Chondrocyte (in vitro differentiated cells): ENCODE measurements around the gene GRM4. TPM values are rescaled to one million over a fixed set of nuclear protein-coding genes. Genes with fewer than 3 reads are reported as not detected.

ENCODE experiments used
- DNase-seq: peaks from one replicate; pipeline ENCODE4 v3.0.0; 2021; ENCODE audit warnings: mixed read lengths, low spot score
- H3K27ac Mint-ChIP-seq: one replicate; pipeline ENCODE4 v1.8.0; 2021; ENCODE audit warnings: mild to moderate bottlenecking, moderate library complexity, mixed read lengths; ENCODE audit not compliant: unreplicated experiment
- H3K27me3 Mint-ChIP-seq: 2 replicates; pipeline ENCODE4 v1.8.0; 2021; ENCODE audit warnings: low read depth, mixed read lengths
- H3K36me3 Mint-ChIP-seq: 2 replicates; pipeline ENCODE4 v1.8.0; 2021; ENCODE audit warnings: low read depth, mixed read lengths
- H3K4me1 Mint-ChIP-seq: 2 replicates; pipeline ENCODE4 v1.8.0; 2021; ENCODE audit warnings: low read depth, mild to moderate bottlenecking, mixed read lengths
- H3K4me3 Mint-ChIP-seq: one replicate; pipeline ENCODE4 v1.8.0; 2021; ENCODE audit warnings: mild to moderate bottlenecking, moderate library complexity, mixed read lengths; ENCODE audit not compliant: unreplicated experiment
- H3K9me3 Mint-ChIP-seq: 2 replicates; pipeline ENCODE4 v1.8.0; 2021; ENCODE audit warnings: low read depth, mixed read lengths
- total RNA-seq: library from RNA; stranded (reverse); gene quantifications from 3 replicates; pipeline ENCODE4 v1.2.1, GENCODE V29; 2021
- TF ChIP-seq, protein P1 (sequence below): fragments of 200-600 bp; sonication (generic); IDR thresholded peaks from 2 replicates; pipeline ENCODE4 v1.5.0; 2021; ENCODE audit warnings: antibody characterized with exemption, mild to moderate bottlenecking, moderate library complexity

Gene GRM4
- total RNA-seq, 1 donor from 2014 or later: 0.27 TPM

DNA sequence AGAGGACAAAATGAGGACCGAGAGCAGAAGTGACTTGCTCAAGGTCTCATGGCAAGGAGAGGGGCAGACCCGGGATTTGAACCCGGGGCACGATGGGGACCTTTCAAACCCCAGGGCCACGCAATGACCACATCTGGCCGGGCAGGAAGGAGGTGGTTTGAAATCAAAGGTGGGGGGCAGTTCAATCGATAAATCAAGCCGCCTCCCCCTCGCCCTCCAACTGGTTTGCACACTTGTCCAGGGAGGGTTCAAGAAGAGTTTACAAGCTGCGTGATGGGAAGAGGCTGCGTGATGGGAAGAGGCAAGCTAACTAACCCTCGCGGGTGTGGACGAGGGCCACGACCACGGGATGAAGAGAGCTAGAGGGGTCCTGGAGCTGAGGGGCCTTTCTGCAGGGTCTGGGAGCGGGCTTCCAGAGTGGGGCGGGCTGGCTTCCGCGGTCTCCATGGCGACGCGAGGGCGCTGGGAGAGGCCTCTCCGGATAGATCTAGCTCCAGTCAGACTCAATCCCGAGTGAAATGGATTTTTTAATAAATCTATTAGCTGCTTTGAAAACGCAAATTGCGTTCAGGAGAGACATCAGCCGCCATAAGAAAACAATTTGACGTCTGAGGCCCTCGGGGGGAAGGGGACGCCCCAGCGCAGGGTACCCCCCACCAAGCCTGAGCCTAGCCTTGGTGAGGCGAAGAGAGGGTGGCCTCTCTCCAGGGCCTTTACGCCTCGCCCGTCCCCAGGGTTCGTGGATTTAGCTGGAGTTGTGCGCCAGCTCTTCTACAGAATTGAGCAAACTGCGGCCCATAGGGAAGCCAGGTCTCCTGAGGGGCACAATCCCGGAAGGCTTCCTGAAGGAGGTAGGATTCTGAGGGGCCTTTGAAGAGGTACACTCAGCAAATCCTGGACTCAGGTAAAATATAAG lies 143.9 kb downstream of the GRM4 start:
- Mint-ChIP-seq H3K4me3 (no peak overlapping the region), H3K27me3 (peaks cover 22% of the 10 kb centered on the region), H3K36me3 (peaks cover 5% of the 10 kb centered on the region), H3K9me3 (peaks cover 15% of the 10 kb centered on the region), H3K27ac (no peak overlapping the region), H3K4me1 (no peaks in the 10 kb centered on the region)
- TF ChIP-seq, protein P1, sequence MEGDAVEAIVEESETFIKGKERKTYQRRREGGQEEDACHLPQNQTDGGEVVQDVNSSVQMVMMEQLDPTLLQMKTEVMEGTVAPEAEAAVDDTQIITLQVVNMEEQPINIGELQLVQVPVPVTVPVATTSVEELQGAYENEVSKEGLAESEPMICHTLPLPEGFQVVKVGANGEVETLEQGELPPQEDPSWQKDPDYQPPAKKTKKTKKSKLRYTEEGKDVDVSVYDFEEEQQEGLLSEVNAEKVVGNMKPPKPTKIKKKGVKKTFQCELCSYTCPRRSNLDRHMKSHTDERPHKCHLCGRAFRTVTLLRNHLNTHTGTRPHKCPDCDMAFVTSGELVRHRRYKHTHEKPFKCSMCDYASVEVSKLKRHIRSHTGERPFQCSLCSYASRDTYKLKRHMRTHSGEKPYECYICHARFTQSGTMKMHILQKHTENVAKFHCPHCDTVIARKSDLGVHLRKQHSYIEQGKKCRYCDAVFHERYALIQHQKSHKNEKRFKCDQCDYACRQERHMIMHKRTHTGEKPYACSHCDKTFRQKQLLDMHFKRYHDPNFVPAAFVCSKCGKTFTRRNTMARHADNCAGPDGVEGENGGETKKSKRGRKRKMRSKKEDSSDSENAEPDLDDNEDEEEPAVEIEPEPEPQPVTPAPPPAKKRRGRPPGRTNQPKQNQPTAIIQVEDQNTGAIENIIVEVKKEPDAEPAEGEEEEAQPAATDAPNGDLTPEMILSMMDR: no peak
- DNase-seq: peak; percentile 50

DNA sequence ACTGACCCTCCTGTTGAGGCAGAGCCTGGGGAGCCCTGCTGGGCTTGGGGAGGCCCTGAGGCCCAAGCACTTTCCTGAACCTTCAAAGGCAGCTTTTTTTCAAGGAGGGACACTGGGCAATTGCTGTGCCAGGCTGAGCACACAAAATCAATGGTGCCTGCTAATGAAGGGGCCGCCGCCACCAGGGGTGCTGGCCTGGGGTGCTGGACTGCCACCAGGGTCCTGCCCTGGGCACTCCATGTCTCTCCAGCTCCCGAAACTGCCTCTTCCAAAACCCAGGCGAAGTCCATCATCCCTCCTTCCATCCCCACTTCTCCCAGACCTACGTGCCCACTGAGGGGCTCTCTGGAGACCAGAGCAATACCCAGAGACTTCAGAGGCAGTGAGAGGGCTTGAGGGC lies 145.6 kb downstream of the GRM4 start:
- H3K27ac Mint-ChIP-seq: no peak overlapping the region
- no peak overlapping the region for H3K4me3 Mint-ChIP-seq
- no peaks in the 10 kb centered on the region for H3K4me1 Mint-ChIP-seq
- H3K9me3 Mint-ChIP-seq: peaks cover 18% of the 10 kb centered on the region
- TF ChIP-seq, protein P1: no peak
- H3K36me3 Mint-ChIP-seq: peaks cover 5% of the 10 kb centered on the region
- H3K27me3 Mint-ChIP-seq: peaks cover 23% of the 10 kb centered on the region
- peak; percentile 44 for DNase-seq

DNA sequence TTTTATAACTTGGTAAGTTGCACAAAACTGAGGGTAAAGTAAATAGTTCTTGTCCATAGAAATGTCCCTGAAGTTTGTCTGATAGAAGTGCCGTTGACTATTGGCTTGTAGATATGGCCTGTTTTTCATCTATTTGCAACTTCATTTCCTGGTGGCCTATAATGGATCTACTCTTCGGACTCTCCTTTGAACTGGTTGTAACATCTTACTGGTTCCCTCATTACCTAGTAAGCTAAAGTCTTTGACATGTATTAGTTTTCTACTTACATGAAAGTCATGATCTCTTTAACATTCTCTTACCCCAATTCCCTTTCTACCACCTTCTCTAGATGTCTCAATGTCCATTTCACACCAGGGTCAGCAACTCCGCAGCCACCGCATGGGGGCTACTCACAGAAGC lies 146.3 kb downstream of the GRM4 start:
- Mint-ChIP-seq H3K27me3 (peaks cover 24% of the 10 kb centered on the region), H3K4me1 (no peaks in the 10 kb centered on the region), H3K36me3 (peaks cover 5% of the 10 kb centered on the region), H3K9me3 (peaks cover 18% of the 10 kb centered on the region), H3K4me3 (no peak overlapping the region), H3K27ac (no peak overlapping the region)
- no peak for DNase-seq
- TF ChIP-seq, protein P1: no peak

DNA sequence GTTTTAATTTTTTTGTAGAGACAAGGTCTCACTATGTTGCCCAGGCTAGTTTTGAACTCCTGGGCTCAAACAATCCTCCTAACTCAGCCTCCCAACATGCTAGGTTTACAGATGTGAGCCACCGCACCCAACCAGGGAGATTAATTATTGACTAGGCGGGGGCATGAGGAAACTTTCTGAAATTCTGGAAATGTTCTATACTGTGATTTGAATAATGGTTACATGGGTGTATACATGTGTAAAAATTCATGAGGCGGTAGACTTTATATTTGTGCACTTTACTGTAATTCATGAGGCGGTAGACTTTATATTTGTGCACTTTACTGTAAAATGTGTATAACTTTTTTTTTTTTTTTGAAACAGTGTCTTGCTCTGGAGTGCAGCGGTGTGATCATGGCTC lies 147.2 kb downstream of the GRM4 start:
- Mint-ChIP-seq H3K4me1 (no peaks in the 10 kb centered on the region), H3K4me3 (no peak overlapping the region), H3K27ac (no peak overlapping the region), H3K9me3 (peaks cover 14% of the 10 kb centered on the region), H3K27me3 (peaks cover 27% of the 10 kb centered on the region), H3K36me3 (peaks cover 2% of the 10 kb centered on the region)
- TF ChIP-seq, protein P1: no peak
- no peak for DNase-seq

DNA sequence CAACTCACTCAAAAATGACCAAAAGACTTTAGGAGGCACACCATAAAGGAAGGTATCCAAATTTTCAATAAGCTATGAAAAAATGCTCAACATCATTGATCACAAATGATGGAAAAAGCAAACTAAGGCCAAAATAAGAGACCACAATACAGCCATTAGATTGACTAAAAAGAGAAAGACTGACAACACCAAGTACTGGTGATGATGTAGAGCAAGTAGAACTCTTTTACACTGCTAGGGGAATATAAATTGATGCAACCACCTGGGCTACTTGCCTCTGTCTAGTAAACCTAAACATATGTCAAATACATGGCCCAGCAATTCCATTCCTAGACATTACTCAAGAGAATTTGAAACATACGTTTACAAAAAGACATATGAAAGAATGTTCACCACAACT lies 148.6 kb downstream of the GRM4 start:
- TF ChIP-seq, protein P1: no peak
- H3K9me3 Mint-ChIP-seq: peaks cover 13% of the 10 kb centered on the region
- DNase-seq: no peak
- peaks cover 30% of the 10 kb centered on the region for H3K27me3 Mint-ChIP-seq
- no peaks in the 10 kb centered on the region for H3K4me1 Mint-ChIP-seq
- no peak overlapping the region for H3K4me3 Mint-ChIP-seq
- peaks cover 2% of the 10 kb centered on the region for H3K36me3 Mint-ChIP-seq
- H3K27ac Mint-ChIP-seq: no peak overlapping the region
